ENCODE measurements around the gene TOGARAM1.

Gene TOGARAM1

GRCh38 chr14:45057881-45058364, 95.9 kb downstream of the TOGARAM1 start:
- no peak for TF ChIP-seq MAX (IDR thresholded peaks at IDR 0.05; ENCODE audit: low read depth, low read length)
- TF ChIP-seq POLR2A (IDR thresholded peaks at IDR 0.05; ENCODE audit: extremely low read depth, insufficient read length) = no peak
- no peak for TF ChIP-seq MYC (IDR thresholded peaks at IDR 0.05; ENCODE audit: low read depth, low read length)
- TF ChIP-seq CTCF (IDR thresholded peaks at IDR 0.05; ENCODE audit: low read depth, low read length) = no peak
- no peak for DNase-seq (ENCODE audit: low read depth)
- no peak overlapping the region for H3K4me3 ChIP-seq (ENCODE audit: low read depth, low read length)

GRCh38 chr14:45060551-45060950, 98.6 kb downstream of the TOGARAM1 start:
- DNase-seq (ENCODE audit: low read depth) = no peak
- no peak overlapping the region for H3K4me3 ChIP-seq (ENCODE audit: low read depth, low read length)
- no peak for TF ChIP-seq MAX (IDR thresholded peaks at IDR 0.05; ENCODE audit: low read depth, low read length)
- no peak for TF ChIP-seq MYC (IDR thresholded peaks at IDR 0.05; ENCODE audit: low read depth, low read length)
- no peak for TF ChIP-seq POLR2A (IDR thresholded peaks at IDR 0.05; ENCODE audit: extremely low read depth, insufficient read length)
- no peak for TF ChIP-seq CTCF (IDR thresholded peaks at IDR 0.05; ENCODE audit: low read depth, low read length)

GRCh38 chr14:45065540-45065939, 103.5 kb downstream of the TOGARAM1 start:
- no peak for DNase-seq (ENCODE audit: low read depth)
- no peak overlapping the region for H3K4me3 ChIP-seq (ENCODE audit: low read depth, low read length)
- TF ChIP-seq MAX (IDR thresholded peaks at IDR 0.05; ENCODE audit: low read depth, low read length) (no peak), MYC (IDR thresholded peaks at IDR 0.05; ENCODE audit: low read depth, low read length) (no peak), CTCF (IDR thresholded peaks at IDR 0.05; ENCODE audit: low read depth, low read length) (no peak), POLR2A (IDR thresholded peaks at IDR 0.05; ENCODE audit: extremely low read depth, insufficient read length) (no peak)

GRCh38 chr14:45065956-45066355, 104.0 kb downstream of the TOGARAM1 start:
- no peak for DNase-seq (ENCODE audit: low read depth)
- no peak overlapping the region for H3K4me3 ChIP-seq (ENCODE audit: low read depth, low read length)
- TF ChIP-seq MYC (IDR thresholded peaks at IDR 0.05; ENCODE audit: low read depth, low read length) (no peak), CTCF (IDR thresholded peaks at IDR 0.05; ENCODE audit: low read depth, low read length) (no peak), POLR2A (IDR thresholded peaks at IDR 0.05; ENCODE audit: extremely low read depth, insufficient read length) (no peak), MAX (IDR thresholded peaks at IDR 0.05; ENCODE audit: low read depth, low read length) (no peak)

GRCh38 chr14:45066667-45067066, 104.7 kb downstream of the TOGARAM1 start:
- DNase-seq (ENCODE audit: low read depth) = no peak
- H3K4me3 ChIP-seq (ENCODE audit: low read depth, low read length) = no peak overlapping the region
- no peak for TF ChIP-seq POLR2A (IDR thresholded peaks at IDR 0.05; ENCODE audit: extremely low read depth, insufficient read length)
- no peak for TF ChIP-seq CTCF (IDR thresholded peaks at IDR 0.05; ENCODE audit: low read depth, low read length)
- no peak for TF ChIP-seq MAX (IDR thresholded peaks at IDR 0.05; ENCODE audit: low read depth, low read length)
- TF ChIP-seq MYC (IDR thresholded peaks at IDR 0.05; ENCODE audit: low read depth, low read length) = no peak

All from NB4 (cell line).